K562 (cell line): Measurements from ENCODE around the gene EML1.

Experiments
- CTCF ChIP-seq, 3 experiments: IDR thresholded peaks in 2 of 3; conservative IDR thresholded peaks in 1 of 3; 2 replicates each; pipeline ENCODE4 v1.5.1; 2011 to 2012; ENCODE audit warnings: low read length in 3 of 3, mild to moderate bottlenecking in 3 of 3, control low read depth in 2 of 3, improper control_type of control experiment in 1 of 3, inconsistent platforms in 1 of 3, low read depth in 1 of 3, mixed read lengths in 1 of 3, moderate library complexity in 1 of 3; ENCODE audit not compliant: insufficient read depth in 2 of 3
- E2F4 ChIP-seq: sonication (generic); formaldehyde crosslinking; IDR thresholded peaks from 2 replicates; pipeline ENCODE4 v1.8.0; 2022; ENCODE audit warnings: mild to moderate bottlenecking, low read depth, missing genetic modification reagents
- HNRNPL ChIP-seq: fragments of 200-400 bp; formaldehyde crosslinking; IDR thresholded peaks from 2 replicates; pipeline ENCODE4 v1.6.1; 2017; ENCODE audit warnings: low read depth, mild to moderate bottlenecking, low read length
- POLR2A ChIP-seq: fragments of 450-650 bp; conservative IDR thresholded peaks from 2 replicates; pipeline ENCODE4 v1.6.1; 2016
- REST ChIP-seq, 2 experiments: fragments of 450-650 bp; formaldehyde crosslinking in 1 of 2; IDR thresholded peaks; 2 replicates each; pipeline versions ENCODE4 v1.4.0 to v1.6.1; 2014 to 2020; ENCODE audit warnings: mild to moderate bottlenecking in 2 of 2, borderline replicate concordance in 1 of 2, low read depth in 1 of 2
- THRAP3 ChIP-seq: fragments of 450-650 bp; IDR thresholded peaks from 2 replicates; pipeline ENCODE4 v1.6.1; 2016; ENCODE audit warnings: mild to moderate bottlenecking, inconsistent platforms, borderline replicate concordance
- YY1 ChIP-seq, 3 experiments: IDR thresholded peaks; 2 replicates each; pipeline ENCODE4 v1.6.1; 2011; ENCODE audit warnings: low read length in 2 of 3, mild to moderate bottlenecking in 2 of 3, moderate library complexity in 2 of 3, borderline replicate concordance in 1 of 3, control low read depth in 1 of 3, low read depth in 1 of 3; ENCODE audit not compliant: insufficient read depth in 3 of 3, insufficient replicate concordance in 2 of 3, control insufficient read depth in 1 of 3, insufficient read length in 1 of 3; ENCODE audit errors: extremely low read depth in 1 of 3

- TF ChIP-seq REST (IDR thresholded peaks at IDR 0.05; ENCODE audit: borderline replicate concordance) (no peak), REST (CRISPR knock-in tag; IDR thresholded peaks at IDR 0.05; ENCODE audit: low read depth) (no peak), E2F4 (CRISPR knock-in tag) (no peak), YY1 (IDR thresholded peaks at IDR 0.05; ENCODE audit: borderline replicate concordance in 1 of 3, control insufficient read depth in 1 of 3, extremely low read depth in 1 of 3, insufficient read depth in 3 of 3, insufficient read length in 1 of 3, insufficient replicate concordance in 2 of 3, low read depth in 1 of 3, low read length in 2 of 3) (no peak), HNRNPL (no peak), CTCF (IDR thresholded peaks at IDR 0.05 in 2 of 3, conservative IDR thresholded peaks at IDR 0.05 in 1 of 3; ENCODE audit: insufficient read depth in 2 of 3, low read depth in 1 of 3, low read length in 3 of 3) (no peak), THRAP3 (no peak), POLR2A (no peak)
These were observed 23.0 kb downstream of the EML1 start for GRCh38 chr14:99816217-99816616.
